CD14-positive monocyte (primary cell): ENCODE results near the gene CKAP4. TPM values are rescaled to one million over a fixed set of nuclear protein-coding genes. Genes with fewer than 3 reads are reported as not detected.

Experiments used
- DNase-seq, 3 donors: peaks; one replicate each; pipeline ENCODE4 v3.0.0-alpha.2; 2011 to 2022
- H2AFZ ChIP-seq: 2 replicates; pipeline ENCODE4 v1.6.0; 2012; ENCODE audit warnings: mild to moderate bottlenecking, low read depth, low read length, inconsistent platforms; ENCODE audit not compliant: insufficient read depth, poor library complexity, severe bottlenecking
- H3K27ac ChIP-seq, 2 donors: 1 replicate in 1 of 2; 2 replicates in 1 of 2; pipeline ENCODE4 v1.5.1; 2012 to 2013; ENCODE audit warnings: low read length in 2 of 2, control low read depth in 1 of 2, inconsistent platforms in 1 of 2, low read depth in 1 of 2, mild to moderate bottlenecking in 1 of 2
- H3K27me3 ChIP-seq, 2 donors: one replicate each; pipeline versions ENCODE4 v1.6.0 to v1.6.1; 2011 to 2013; ENCODE audit warnings: low read length in 2 of 2; ENCODE audit not compliant: control insufficient read depth in 2 of 2, insufficient read depth in 2 of 2
- H3K36me3 ChIP-seq, 2 donors: replicated peaks in 1 of 2; 1 replicate in 1 of 2; 2 replicates in 1 of 2; pipeline versions ENCODE4 v1.5.1 to v1.6.1; 2012 to 2013; ENCODE audit warnings: low read length in 2 of 2, control low read depth in 1 of 2, inconsistent platforms in 1 of 2, mild to moderate bottlenecking in 1 of 2; ENCODE audit not compliant: insufficient read depth in 2 of 2, control insufficient read depth in 1 of 2
- H3K4me1 ChIP-seq, 2 donors: 1 replicate in 1 of 2; 2 replicates in 1 of 2; pipeline versions ENCODE4 v1.5.1 to v1.6.1; 2012 to 2013; ENCODE audit warnings: low read length in 2 of 2, control low read depth in 1 of 2, inconsistent platforms in 1 of 2, mild to moderate bottlenecking in 1 of 2, moderate library complexity in 1 of 2; ENCODE audit not compliant: insufficient read depth in 2 of 2, control insufficient read depth in 1 of 2
- H3K4me2 ChIP-seq: replicated peaks from 2 replicates; pipeline ENCODE3; 2012; ENCODE audit warnings: low read length, moderate library complexity, mild to moderate bottlenecking; ENCODE audit not compliant: poor library complexity, severe bottlenecking; ENCODE audit errors: extremely low read depth
- H3K4me3 ChIP-seq, 3 experiments: fragments of 200-600 bp in 1 of 3; sonication (generic) in 1 of 3; replicated peaks in 1 of 3; 1 replicate in 2 of 3; 2 replicates in 1 of 3; pipeline ENCODE4 v1.5.1; 2011 to 2013; ENCODE audit warnings: low read length in 3 of 3, mild to moderate bottlenecking in 3 of 3, control low read depth in 2 of 3, low read depth in 2 of 3, inconsistent platforms in 1 of 3, moderate library complexity in 1 of 3
- H3K79me2 ChIP-seq: 2 replicates; pipeline ENCODE4 v1.6.0; 2012; ENCODE audit warnings: mild to moderate bottlenecking, control low read depth, inconsistent platforms, low read length, moderate library complexity; ENCODE audit not compliant: insufficient read depth
- H3K9ac ChIP-seq: 2 replicates; pipeline ENCODE4 v1.6.0; 2017; ENCODE audit warnings: low read length, mild to moderate bottlenecking; ENCODE audit not compliant: insufficient read depth, poor library complexity, severe bottlenecking
- H3K9me3 ChIP-seq, 2 donors: replicated peaks in 1 of 2; 1 replicate in 1 of 2; 2 replicates in 1 of 2; pipeline versions ENCODE4 v1.5.1 to v1.6.1; 2012 to 2013; ENCODE audit warnings: low read length in 2 of 2, control low read depth in 1 of 2; ENCODE audit not compliant: control insufficient read depth in 1 of 2, insufficient read depth in 1 of 2
- H4K20me1 ChIP-seq: 2 replicates; pipeline ENCODE4 v1.6.0; 2012; ENCODE audit warnings: mild to moderate bottlenecking, low read length, control low read depth, moderate library complexity; ENCODE audit not compliant: insufficient read depth
- H3K27ac Mint-ChIP-seq, 7 donors: one replicate each; pipeline ENCODE4 v1.8.0; 2020; ENCODE audit warnings: mild to moderate bottlenecking in 7 of 7, mixed read lengths in 7 of 7, moderate library complexity in 6 of 7, inconsistent platforms in 2 of 7
- H3K27me3 Mint-ChIP-seq, 3 donors: one replicate each; pipeline ENCODE4 v1.8.0; 2021 to 2022; ENCODE audit warnings: low read depth in 3 of 3, mild to moderate bottlenecking in 3 of 3, mixed read lengths in 3 of 3, moderate library complexity in 3 of 3, inconsistent platforms in 1 of 3
- H3K36me3 Mint-ChIP-seq, 2 donors: one replicate each; pipeline ENCODE4 v1.8.0; 2020; ENCODE audit warnings: mixed read lengths in 2 of 2, inconsistent platforms in 1 of 2, mild to moderate bottlenecking in 1 of 2
- H3K4me1 Mint-ChIP-seq: one replicate; pipeline ENCODE4 v1.8.0; 2020; ENCODE audit warnings: mild to moderate bottlenecking, mixed read lengths
- H3K4me3 Mint-ChIP-seq, 2 donors: one replicate each; pipeline ENCODE4 v1.8.0; 2020; ENCODE audit warnings: mild to moderate bottlenecking in 2 of 2, mixed read lengths in 2 of 2, moderate library complexity in 1 of 2
- H3K9me3 Mint-ChIP-seq, 7 donors: one replicate each; pipeline ENCODE4 v1.8.0; 2020 to 2022; ENCODE audit warnings: mixed read lengths in 7 of 7, mild to moderate bottlenecking in 6 of 7, moderate library complexity in 6 of 7, inconsistent platforms in 2 of 7
- CTCF ChIP-seq: fragments of 200-600 bp; IDR thresholded peaks from one replicate; pipeline ENCODE4 v1.8.0; 2022; ENCODE audit warnings: antibody characterized with exemption, mild to moderate bottlenecking
- WGBS: methylation state at CpG from one replicate; pipeline ENCODE4 v1.1.5; 2013; ENCODE audit warnings: missing lambda C conversion rate; ENCODE audit not compliant: insufficient coverage; 5-methylcytosine and 5-hydroxymethylcytosine counted together
- intact Hi-C, 2 donors: fragments of 100-400 bp; cut with micrococcal nuclease; formaldehyde crosslinking; loops; one replicate each; pipeline versions ENCODE4 v1.15.0 to v1.15.1; 2023
- polyA plus RNA-seq, 3 donors: library from polyadenylated mRNA; depleted of rRNA in 1 of 3; unstranded in 2 of 3; stranded (reverse) in 1 of 3; fragments of 300-500 nt in 2 of 3; fragments of >200 nt in 1 of 3; fragmentation: Illumina TruSeq in 2 of 3; gene quantifications; 1 replicate in 2 of 3; 2 replicates in 1 of 3; pipeline ENCODE4 v1.2.3, GENCODE V29; 2012 to 2021

CKAP4 gene
- polyA plus RNA-seq, 3 donors, result 46.9 to 59.4 (median 55.9) TPM

DNA sequence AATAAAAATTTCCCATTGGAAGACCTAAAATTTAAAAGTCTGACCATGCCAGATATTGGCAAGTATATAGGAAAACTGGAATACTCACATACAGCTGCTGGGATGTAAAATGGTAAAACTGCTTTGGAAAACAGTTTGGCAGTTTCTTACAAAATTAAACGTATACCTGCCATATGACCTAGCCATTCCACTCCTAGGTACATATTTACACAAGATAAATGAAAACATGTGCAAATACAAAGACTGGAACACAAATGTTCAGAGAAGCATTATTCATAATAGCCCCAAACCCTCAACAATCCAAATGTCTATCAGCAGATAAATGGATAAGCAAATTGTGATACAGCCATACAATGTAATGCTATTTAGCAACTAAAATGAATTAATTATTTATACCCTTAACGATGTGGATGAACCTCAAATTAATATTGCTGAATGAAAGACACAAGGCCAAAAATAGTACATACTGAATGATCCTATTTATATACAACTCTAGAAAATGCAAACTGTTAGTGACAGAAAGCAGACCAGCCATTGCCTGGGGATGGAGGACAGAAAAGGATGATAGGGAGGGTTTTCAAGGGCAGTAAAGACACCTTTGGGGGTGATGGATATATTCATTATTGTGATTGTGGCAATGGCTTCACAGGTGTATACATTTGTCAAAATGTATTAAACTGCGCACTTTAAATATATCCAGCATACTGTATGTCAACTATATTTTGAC, 33.4 kb upstream of the CKAP4 start:
- no peaks in the 10 kb centered on the region for H3K36me3 ChIP-seq
- no peak overlapping the region for H3K4me2 ChIP-seq
- H3K9me3 ChIP-seq, result peaks cover 3 to 6% of the 10 kb centered on the region in 2 donors
- Mint-ChIP-seq H3K4me1 (peaks cover 33% of the 10 kb centered on the region), H3K27me3 (peaks cover 14 to 21% (median 15%) of the 10 kb centered on the region in 3 donors), H3K4me3 (no peak overlapping the region), H3K9me3 (peaks cover 5 to 15% (median 11%) of the 10 kb centered on the region in 7 donors), H3K36me3 (peaks cover 2 to 4% of the 10 kb centered on the region in 2 donors), H3K27ac (peak overlapping the region in 1 of 7 donors; percentile 57)
- H2AFZ ChIP-seq, result no peak overlapping the region
- DNase-seq, result no peak
- H3K27me3 ChIP-seq, result peaks cover 10 to 13% of the 10 kb centered on the region in 2 donors
- no peaks in the 10 kb centered on the region for H4K20me1 ChIP-seq
- H3K4me1 ChIP-seq, result peaks cover 17 to 28% of the 10 kb centered on the region in 2 donors
- WGBS, result no CpG with 5 or more reads among the region's 3 CpGs
- no peak overlapping the region for H3K9ac ChIP-seq
- H3K4me3 ChIP-seq, result no peak overlapping the region
- peak overlapping the region in 1 of 2 donors; percentile 63 for H3K27ac ChIP-seq
- no peaks in the 10 kb centered on the region for H3K79me2 ChIP-seq
- no peak for TF ChIP-seq CTCF
- intact Hi-C loops, result loop anchor here (1.0 to 5.0 kb wide), 2 partner anchors 34 to 54 kb away; partner anchors contain the start of gene CKAP4 (in 1 of the 2)

- Mint-ChIP-seq H3K27ac (peak overlapping the region in 6 of 7 donors; percentile 65 to 89 (median 82)), H3K9me3 (peaks cover 5 to 15% (median 11%) of the 10 kb centered on the region in 7 donors), H3K4me3 (no peak overlapping the region), H3K4me1 (peaks cover 40% of the 10 kb centered on the region), H3K36me3 (peaks cover 2 to 4% of the 10 kb centered on the region in 2 donors), H3K27me3 (peaks cover 10 to 17% (median 14%) of the 10 kb centered on the region in 3 donors)
- Histone ChIP-seq H3K4me3 (no peak overlapping the region), H3K4me1 (peaks cover 24 to 38% of the 10 kb centered on the region in 2 donors), H3K79me2 (no peaks in the 10 kb centered on the region), H3K4me2 (no peak overlapping the region), H3K9me3 (peaks cover 3 to 6% of the 10 kb centered on the region in 2 donors), H3K27ac (peak overlapping the region in 1 of 2 donors; percentile 40), H3K36me3 (no peaks in the 10 kb centered on the region), H2AFZ (no peak overlapping the region), H3K9ac (no peak overlapping the region), H3K27me3 (peaks cover 6 to 9% of the 10 kb centered on the region in 2 donors), H4K20me1 (no peaks in the 10 kb centered on the region)
- intact Hi-C loops, result loop anchor here in 1 of 2 donors (5.0 kb wide), 1 partner anchor 33 kb away; the partner anchor contains the start of gene CKAP4
- WGBS, result no CpG with 5 or more reads among the region's 4 CpGs
- DNase-seq, result peak in 2 of 3 donors; percentile 27 to 64
- no peak for TF ChIP-seq CTCF
These were observed 32.3 kb upstream of the CKAP4 start for GRCh38 chr12:106280106-106280505.
